ENCODE data around the gene NOS1AP. TPM values are rescaled to one million over a fixed set of nuclear protein-coding genes. Genes with fewer than 3 reads are reported as not detected.

NOS1AP gene
- total RNA-seq, 2 experiments from 2014 or later = not detected

- TF ChIP-seq CTCF (conservative IDR thresholded peaks at IDR 0.05; ENCODE audit: low read length) (no peak), EZH2phosphoT487 (IDR thresholded peaks at IDR 0.05; ENCODE audit: borderline replicate concordance, low read depth, low read length) (no peak)
- POLR2A ChIA-PET = interaction anchor here (0.6 to 0.9 kb wide), 2 partner anchors 23 to 37 kb away, joined by 3 read pairs; no protein-coding TSS in a partner anchor
- no peak overlapping the region for H3K4me2 ChIP-seq (ENCODE audit: low read length)
- H3K9me2 ChIP-seq (ENCODE audit: insufficient read depth, low read length) = no peaks in the 10 kb centered on the region
- DNase-seq (ENCODE audit: low spot score) = no peak
- intact Hi-C loops (cut with micrococcal nuclease; ENCODE audit: unreplicated experiment) = no loop called here
- CTCF ChIA-PET (ENCODE audit: unreplicated experiment) = no interaction called here
- H3K79me2 ChIP-seq (ENCODE audit: insufficient read depth, low read depth, low read length) = no peaks in the 10 kb centered on the region
- H2AFZ ChIP-seq (ENCODE audit: low read length) = no peak overlapping the region
- H3K4me3 ChIP-seq (ENCODE audit: low read depth, low read length, poor library complexity, severe bottlenecking) = no peak overlapping the region
- H3K27ac ChIP-seq (ENCODE audit: low read depth, low read length, poor library complexity, severe bottlenecking) = no peak overlapping the region
- H4K20me1 ChIP-seq (ENCODE audit: insufficient read depth, low read length) = no peaks in the 10 kb centered on the region
- no peaks in the 10 kb centered on the region for H3K36me3 ChIP-seq (ENCODE audit: insufficient read depth, low read length)
- H3K4me1 ChIP-seq (ENCODE audit: insufficient read depth, low read length, poor library complexity, severe bottlenecking) = no peaks in the 10 kb centered on the region
- H3K9me3 ChIP-seq (ENCODE audit: low read length) = no peaks in the 10 kb centered on the region
- BruUV-seq (replicated peaks) = no TSS peak
Measured at GRCh38 chr1:162175379-162176081, 106.0 kb downstream of the NOS1AP start.

GRCh38 chr1:162177126-162177525 is 107.6 kb downstream of the NOS1AP start:
- Histone ChIP-seq H3K9me2 (ENCODE audit: insufficient read depth, low read length) (no peaks in the 10 kb centered on the region), H2AFZ (ENCODE audit: low read length) (no peak overlapping the region), H3K4me2 (ENCODE audit: low read length) (no peak overlapping the region), H3K4me3 (ENCODE audit: low read depth, low read length, poor library complexity, severe bottlenecking) (no peak overlapping the region), H3K9me3 (ENCODE audit: low read length) (no peaks in the 10 kb centered on the region), H4K20me1 (ENCODE audit: insufficient read depth, low read length) (no peaks in the 10 kb centered on the region), H3K79me2 (ENCODE audit: insufficient read depth, low read depth, low read length) (no peaks in the 10 kb centered on the region), H3K4me1 (ENCODE audit: insufficient read depth, low read length, poor library complexity, severe bottlenecking) (no peaks in the 10 kb centered on the region), H3K27ac (ENCODE audit: low read depth, low read length, poor library complexity, severe bottlenecking) (no peak overlapping the region), H3K36me3 (ENCODE audit: insufficient read depth, low read length) (no peaks in the 10 kb centered on the region)
- ChIA-PET POLR2A (no interaction called here), CTCF (ENCODE audit: unreplicated experiment) (no interaction called here)
- intact Hi-C loops (cut with micrococcal nuclease; ENCODE audit: unreplicated experiment) = no loop called here
- TF ChIP-seq CTCF (conservative IDR thresholded peaks at IDR 0.05; ENCODE audit: low read length) (no peak), EZH2phosphoT487 (IDR thresholded peaks at IDR 0.05; ENCODE audit: borderline replicate concordance, low read depth, low read length) (no peak)
- no peak for DNase-seq (ENCODE audit: low spot score)
- no TSS peak for BruUV-seq (replicated peaks)

GRCh38 chr1:162178432-162178831 is 108.9 kb downstream of the NOS1AP start:
- intact Hi-C loops (cut with micrococcal nuclease; ENCODE audit: unreplicated experiment) = no loop called here
- POLR2A ChIA-PET = no interaction called here
- no TSS peak for BruUV-seq (replicated peaks)
- no peak overlapping the region for H2AFZ ChIP-seq (ENCODE audit: low read length)
- H3K9me2 ChIP-seq (ENCODE audit: insufficient read depth, low read length) = no peaks in the 10 kb centered on the region
- H3K79me2 ChIP-seq (ENCODE audit: insufficient read depth, low read depth, low read length) = no peaks in the 10 kb centered on the region
- no peak for TF ChIP-seq CTCF (conservative IDR thresholded peaks at IDR 0.05; ENCODE audit: low read length)
- no peak for TF ChIP-seq EZH2phosphoT487 (IDR thresholded peaks at IDR 0.05; ENCODE audit: borderline replicate concordance, low read depth, low read length)
- no peaks in the 10 kb centered on the region for H4K20me1 ChIP-seq (ENCODE audit: insufficient read depth, low read length)
- no peaks in the 10 kb centered on the region for H3K4me1 ChIP-seq (ENCODE audit: insufficient read depth, low read length, poor library complexity, severe bottlenecking)
- H3K27ac ChIP-seq (ENCODE audit: low read depth, low read length, poor library complexity, severe bottlenecking) = no peak overlapping the region
- no peak overlapping the region for H3K4me2 ChIP-seq (ENCODE audit: low read length)
- no peak for DNase-seq (ENCODE audit: low spot score)
- H3K9me3 ChIP-seq (ENCODE audit: low read length) = no peaks in the 10 kb centered on the region
- no peaks in the 10 kb centered on the region for H3K36me3 ChIP-seq (ENCODE audit: insufficient read depth, low read length)
- CTCF ChIA-PET (ENCODE audit: unreplicated experiment) = no interaction called here
- H3K4me3 ChIP-seq (ENCODE audit: low read depth, low read length, poor library complexity, severe bottlenecking) = no peak overlapping the region

Measured in OCI-LY7 (cell line).